SK-N-SH treated with all-trans-retinoic acid at 6 μM for 48 hours (cell line): ENCODE data around the gene ATP8A1.

Source experiments
- ARNTL ChIP-seq: fragments of 450-650 bp; formaldehyde crosslinking; IDR thresholded peaks from 2 replicates; pipeline ENCODE4 v1.5.0; 2020; ENCODE audit warnings: low read depth, mild to moderate bottlenecking, moderate library complexity, borderline replicate concordance
- CREB5 ChIP-seq: fragments of 250-450 bp; sonication (Bioruptor Pico); IDR thresholded peaks from 2 replicates; pipeline ENCODE4 v1.5.1; 2020; ENCODE audit warnings: low read depth, mild to moderate bottlenecking, moderate library complexity
- CSDC2 ChIP-seq: fragments of 250-450 bp; sonication (Bioruptor Pico); IDR thresholded peaks from 2 replicates; pipeline ENCODE4 v1.5.0; 2020; ENCODE audit warnings: mild to moderate bottlenecking, moderate library complexity
- CSRNP3 ChIP-seq: fragments of 250-450 bp; sonication (Bioruptor Pico); IDR thresholded peaks from 2 replicates; pipeline ENCODE4 v1.5.1; 2021; ENCODE audit warnings: mild to moderate bottlenecking, moderate library complexity
- ESRRG ChIP-seq: fragments of 250-450 bp; sonication (Bioruptor Pico); IDR thresholded peaks from 2 replicates; pipeline ENCODE4 v1.6.1; 2021; ENCODE audit warnings: mild to moderate bottlenecking
- PATZ1 ChIP-seq: fragments of 250-450 bp; sonication (Bioruptor Pico); IDR thresholded peaks from 2 replicates; pipeline ENCODE4 v1.8.0; 2020; ENCODE audit warnings: mild to moderate bottlenecking, moderate library complexity, borderline replicate concordance
- POU6F1 ChIP-seq: fragments of 250-450 bp; sonication (Bioruptor Pico); IDR thresholded peaks from 2 replicates; pipeline ENCODE4 v1.8.0; 2021; ENCODE audit warnings: low read depth, mild to moderate bottlenecking, moderate library complexity, borderline replicate concordance
- RARB ChIP-seq: fragments of 250-450 bp; sonication (Bioruptor Pico); IDR thresholded peaks from 2 replicates; pipeline ENCODE4 v1.8.0; 2021; ENCODE audit warnings: mild to moderate bottlenecking, moderate library complexity
- TOX ChIP-seq: fragments of 250-450 bp; sonication (Bioruptor Pico); IDR thresholded peaks from 2 replicates; pipeline ENCODE4 v1.8.0; 2021; ENCODE audit warnings: mild to moderate bottlenecking, moderate library complexity, borderline replicate concordance
- ZFP3 ChIP-seq: fragments of 250-450 bp; sonication (Bioruptor Pico); IDR thresholded peaks from 2 replicates; pipeline ENCODE4 v1.5.0; 2020; ENCODE audit warnings: mild to moderate bottlenecking, moderate library complexity
- ZFP30 ChIP-seq: fragments of 450-650 bp; formaldehyde crosslinking; IDR thresholded peaks from 2 replicates; pipeline ENCODE4 v1.5.0; 2022; ENCODE audit warnings: mild to moderate bottlenecking, moderate library complexity
- ZNF70 ChIP-seq: fragments of 450-650 bp; formaldehyde crosslinking; IDR thresholded peaks from 2 replicates; pipeline ENCODE4 v1.5.0; 2020; ENCODE audit warnings: mild to moderate bottlenecking, moderate library complexity
- ZNF8 ChIP-seq: fragments of 450-650 bp; formaldehyde crosslinking; IDR thresholded peaks from 2 replicates; pipeline ENCODE4 v1.5.0; 2020; ENCODE audit warnings: mild to moderate bottlenecking, moderate library complexity

GRCh38 chr4:42396361-42396751 lies 260.5 kb downstream of the ATP8A1 start:
- TF ChIP-seq ZFP30 (no peak), RARB (CRISPR knock-in tag) (no peak), PATZ1 (CRISPR knock-in tag) (no peak), CREB5 (CRISPR knock-in tag) (no peak), CSDC2 (CRISPR knock-in tag) (no peak), ZNF70 (no peak), ZNF8 (CRISPR knock-in tag) (no peak), TOX (CRISPR knock-in tag) (no peak), CSRNP3 (CRISPR knock-in tag) (no peak), ZFP3 (CRISPR knock-in tag) (no peak), POU6F1 (CRISPR knock-in tag) (no peak), ESRRG (CRISPR knock-in tag) (no peak), ARNTL (CRISPR knock-in tag) (no peak)
